H9 (cell line): ENCODE data around the gene GFOD2. TPM values are rescaled to one million over a fixed set of nuclear protein-coding genes. Genes with fewer than 3 reads are reported as not detected.

ENCODE experiments used
- DNase-seq: peaks from one replicate; pipeline ENCODE4 v3.0.0-alpha.2; 2017
- H2AFZ ChIP-seq: one replicate; pipeline ENCODE4 v1.6.1; 2013; ENCODE audit warnings: mild to moderate bottlenecking, low read length, control low read depth, moderate library complexity
- H2AK5ac ChIP-seq: 2 replicates; pipeline ENCODE4 v1.6.1; 2013; ENCODE audit warnings: low read length, control low read depth, mixed read lengths; ENCODE audit not compliant: insufficient read length
- H2BK120ac ChIP-seq: one replicate; pipeline ENCODE4 v1.6.1; 2013; ENCODE audit warnings: low read depth, mild to moderate bottlenecking, low read length, control low read depth, inconsistent platforms; ENCODE audit not compliant: poor library complexity, severe bottlenecking
- H2BK12ac ChIP-seq: 2 replicates; pipeline ENCODE4 v1.6.1; 2013; ENCODE audit warnings: low read length, control low read depth, mixed read lengths, low read depth; ENCODE audit not compliant: insufficient read length
- H2BK15ac ChIP-seq: 2 replicates; pipeline ENCODE4 v1.6.1; 2013; ENCODE audit warnings: low read depth, low read length, control low read depth
- H2BK20ac ChIP-seq: one replicate; pipeline ENCODE4 v1.6.1; 2013; ENCODE audit warnings: low read depth, mild to moderate bottlenecking, low read length, control low read depth, inconsistent platforms; ENCODE audit not compliant: poor library complexity, severe bottlenecking
- H2BK5ac ChIP-seq: 2 replicates; pipeline ENCODE4 v1.6.1; 2013; ENCODE audit warnings: low read length, control low read depth, mixed read lengths; ENCODE audit not compliant: insufficient read length
- H3K14ac ChIP-seq: 2 replicates; pipeline ENCODE4 v1.6.1; 2013; ENCODE audit warnings: low read length, control low read depth; ENCODE audit not compliant: insufficient read depth
- H3K18ac ChIP-seq: 2 replicates; pipeline ENCODE4 v1.6.1; 2013; ENCODE audit warnings: low read depth, mild to moderate bottlenecking, mixed read lengths, low read length, control low read depth; ENCODE audit not compliant: insufficient read length
- H3K23ac ChIP-seq: 2 replicates; pipeline ENCODE4 v1.6.1; 2013; ENCODE audit warnings: low read length, control low read depth, mixed read lengths, low read depth; ENCODE audit not compliant: insufficient read length
- H3K23me2 ChIP-seq: 2 replicates; pipeline ENCODE4 v1.6.1; 2013; ENCODE audit warnings: low read depth, mild to moderate bottlenecking, mixed read lengths, low read length, control low read depth; ENCODE audit not compliant: insufficient read length, poor library complexity, severe bottlenecking
- H3K27ac ChIP-seq: 2 replicates; pipeline ENCODE4 v1.5.1; 2013; ENCODE audit warnings: low read length, control low read depth, mixed read lengths, low read depth; ENCODE audit not compliant: insufficient read length
- H3K27me3 ChIP-seq: 2 replicates; pipeline ENCODE4 v1.6.1; 2013; ENCODE audit warnings: low read length, control low read depth, inconsistent platforms; ENCODE audit not compliant: insufficient read depth
- H3K4ac ChIP-seq: 2 replicates; pipeline ENCODE4 v1.6.1; 2013; ENCODE audit warnings: low read depth, mild to moderate bottlenecking, control low read depth, inconsistent platforms, low read length, moderate library complexity
- H3K4me1 ChIP-seq: 2 replicates; pipeline ENCODE4 v1.6.1; 2013; ENCODE audit warnings: low read length, control low read depth, inconsistent platforms; ENCODE audit not compliant: insufficient read depth
- H3K4me2 ChIP-seq: 2 replicates; pipeline ENCODE4 v1.6.1; 2013; ENCODE audit warnings: low read length, control low read depth, mixed read lengths; ENCODE audit not compliant: insufficient read length, insufficient read depth
- H3K56ac ChIP-seq: 2 replicates; pipeline ENCODE4 v1.6.1; 2013; ENCODE audit warnings: low read depth, mild to moderate bottlenecking, mixed read lengths, low read length, control low read depth; ENCODE audit not compliant: insufficient read length
- H3K79me1 ChIP-seq: 2 replicates; pipeline ENCODE4 v1.6.1; 2013; ENCODE audit warnings: low read depth, mild to moderate bottlenecking, moderate library complexity, low read length, control low read depth, inconsistent platforms; ENCODE audit not compliant: insufficient read depth, poor library complexity, severe bottlenecking
- H3K79me2 ChIP-seq: 2 replicates; pipeline ENCODE4 v1.6.1; 2013; ENCODE audit warnings: low read length, control low read depth, inconsistent platforms; ENCODE audit not compliant: insufficient read depth
- H3K9ac ChIP-seq: 2 replicates; pipeline ENCODE4 v1.6.1; 2013; ENCODE audit warnings: low read length, control low read depth, mixed read lengths; ENCODE audit not compliant: insufficient read length; ENCODE audit errors: extremely low read depth
- H3K9me3 ChIP-seq: one replicate; pipeline ENCODE4 v1.6.1; 2013; ENCODE audit warnings: low read depth, low read length, inconsistent platforms; ENCODE audit not compliant: control insufficient read depth
- H3T11ph ChIP-seq: one replicate; pipeline ENCODE4 v1.6.1; 2013; ENCODE audit warnings: mild to moderate bottlenecking, low read length, control low read depth, inconsistent platforms
- H4K20me1 ChIP-seq: one replicate; pipeline ENCODE4 v1.6.1; 2013; ENCODE audit not compliant: control insufficient read depth, insufficient read length, insufficient read depth
- H4K5ac ChIP-seq: 2 replicates; pipeline ENCODE4 v1.6.1; 2013; ENCODE audit warnings: low read depth, mild to moderate bottlenecking, mixed read lengths, low read length, control low read depth; ENCODE audit not compliant: insufficient read length
- H4K8ac ChIP-seq: replicated peaks from 2 replicates; pipeline ENCODE4 v1.6.1; 2013; ENCODE audit warnings: low read length, control low read depth, mixed read lengths, low read depth; ENCODE audit not compliant: insufficient read length
- H4K91ac ChIP-seq: 2 replicates; pipeline ENCODE4 v1.6.1; 2013; ENCODE audit warnings: low read depth, mild to moderate bottlenecking, moderate library complexity, mixed read lengths, low read length, control low read depth; ENCODE audit not compliant: insufficient read length
- H3K27ac Mint-ChIP-seq, 3 experiments: 2 replicates in 2 of 3; 3 replicates in 1 of 3; pipeline ENCODE4 v1.8.0; 2020 to 2021; ENCODE audit warnings: mixed read lengths in 3 of 3, mild to moderate bottlenecking in 1 of 3, moderate library complexity in 1 of 3
- H3K27me3 Mint-ChIP-seq: 2 replicates; pipeline ENCODE4 v1.8.0; 2021; ENCODE audit warnings: low read depth, mild to moderate bottlenecking, moderate library complexity, mixed read lengths
- H3K36me3 Mint-ChIP-seq, 3 experiments: 2 replicates in 2 of 3; 3 replicates in 1 of 3; pipeline ENCODE4 v1.8.0; 2020 to 2021; ENCODE audit warnings: low read depth in 3 of 3, mixed read lengths in 3 of 3; ENCODE audit not compliant: insufficient read depth in 1 of 3
- H3K4me1 Mint-ChIP-seq, 2 experiments: 2 replicates each; pipeline ENCODE4 v1.8.0; 2020; ENCODE audit warnings: mixed read lengths in 2 of 2
- H3K4me3 Mint-ChIP-seq, 2 experiments: 2 replicates in 1 of 2; 3 replicates in 1 of 2; pipeline ENCODE4 v1.8.0; 2020 to 2021; ENCODE audit warnings: mild to moderate bottlenecking in 2 of 2, mixed read lengths in 2 of 2, moderate library complexity in 1 of 2
- H3K9me3 Mint-ChIP-seq, 2 experiments: 2 replicates in 1 of 2; 3 replicates in 1 of 2; pipeline ENCODE4 v1.8.0; 2020; ENCODE audit warnings: mild to moderate bottlenecking in 2 of 2, mixed read lengths in 2 of 2, moderate library complexity in 1 of 2
- CTCF ChIP-seq: fragments of 200-600 bp; sonication (generic); conservative IDR thresholded peaks from 3 replicates; pipeline ENCODE4 v1.8.0; 2021; ENCODE audit warnings: antibody characterized with exemption, mild to moderate bottlenecking
- WGBS: extraction: QIAGEN DNeasy Blood & Tissue Kit; methylation state at CpG from one replicate; pipeline ENCODE4 v1.1.7; 2013; ENCODE audit warnings: missing lambda C conversion rate, low lambda C conversion rate, mixed read lengths; ENCODE audit not compliant: insufficient read length; ENCODE audit errors: extremely low coverage; 5-methylcytosine and 5-hydroxymethylcytosine counted together
- total RNA-seq: library from RNA; stranded (reverse); gene quantifications from 2 replicates; pipeline ENCODE4 v1.2.1, GENCODE V29; 2021

The GFOD2 gene
- total RNA-seq, 1 experiment from 2014 or later, result 21.8 TPM

GRCh38 chr16:67708368-67708771, 10.7 kb downstream of the GFOD2 start:
- Mint-ChIP-seq H3K36me3 (peaks cover 2 to 7% (median 5%) of the 10 kb centered on the region in 3 experiments; a peak in 4 of 7 replicates), H3K27me3 (no peaks in the 10 kb centered on the region), H3K9me3 (no peaks in the 10 kb centered on the region; a peak in 1 of 5 replicates), H3K27ac (no peak overlapping the region; a peak in 1 of 7 replicates), H3K4me3 (no peak overlapping the region), H3K4me1 (peaks cover 14 to 19% of the 10 kb centered on the region in 2 experiments)
- no peak for TF ChIP-seq CTCF
- Histone ChIP-seq H3K79me1 (peaks cover 6% of the 10 kb centered on the region), H2BK15ac (no peak overlapping the region), H3K18ac (no peak overlapping the region), H3K27ac (no peak overlapping the region), H3T11ph (no peak overlapping the region), H3K79me2 (peaks cover 5% of the 10 kb centered on the region; the same call in 1 of the 2 replicates), H2BK5ac (no peak overlapping the region), H2BK20ac (no peak overlapping the region), H4K5ac (no peak overlapping the region), H3K14ac (no peak overlapping the region), H2AFZ (no peak overlapping the region), H3K23ac (no peak overlapping the region), H4K20me1 (no peaks in the 10 kb centered on the region), H3K56ac (no peak overlapping the region), H3K27me3 (no peaks in the 10 kb centered on the region), H2BK120ac (no peak overlapping the region), H3K9ac (no peak overlapping the region), H3K4ac (no peak overlapping the region), H3K4me1 (no peaks in the 10 kb centered on the region; the same call in 1 of the 2 replicates), H2AK5ac (no peak overlapping the region), H3K23me2 (no peaks in the 10 kb centered on the region), H4K8ac (no peak overlapping the region), H4K91ac (no peak overlapping the region), H2BK12ac (no peak overlapping the region), H3K4me2 (no peak overlapping the region), H3K9me3 (no peaks in the 10 kb centered on the region)
- no peak for DNase-seq
- no CpG with 5 or more reads among the region's 2 CpGs for WGBS
